Adipose tissue (tissue), 3 donors: ENCODE measurements around the gene DKKL1. TPM values are rescaled to one million over a fixed set of nuclear protein-coding genes. Genes with fewer than 3 reads are reported as not detected.
"Not testable (repeated sequence)": the region's sequence is repeated elsewhere in the genome, so short reads cannot be mapped to it uniquely, and the experiment has no call there.

Source experiments
- H3K27ac ChIP-seq: one replicate; pipeline ENCODE4 v1.5.1; 2013; ENCODE audit warnings: low read depth, low read length
- WGBS, 3 donors: extraction: QIAGEN DNeasy Blood & Tissue Kit; methylation state at CpG; one replicate each; pipeline ENCODE4 v1.1.7; 2013; 5-methylcytosine and 5-hydroxymethylcytosine counted together
- polyA plus RNA-seq, 3 donors: library from polyadenylated mRNA; stranded (reverse); fragments of 200-250 nt; gene quantifications; one replicate each; pipeline ENCODE4 v1.2.3, GENCODE V29; 2013
- donor health status: healthy with polysubstance abuse.
- donor health status: Bipolar disorder and iron deficiency.
- donor health status: healthy.

Gene DKKL1
- polyA plus RNA-seq, 3 donors: 0.21 to 0.61 TPM; not detected in 1

GRCh38 chr19:49355909-49356353 is 7.7 kb upstream of the DKKL1 start:
- no peak overlapping the region for H3K27ac ChIP-seq
- WGBS, 3 donors: 17 to 73% (median 28%) methylated on average over 12 of the region's 12 CpGs

GRCh38 chr19:49356382-49356781 is 7.3 kb upstream of the DKKL1 start:
- H3K27ac ChIP-seq: peak overlapping the region; percentile 54

GRCh38 chr19:49357186-49357585 is 6.5 kb upstream of the DKKL1 start:
- 78 to 86% (median 86%) methylated on average over 9 of the region's 9 CpGs for WGBS, 3 donors
- no peak overlapping the region for H3K27ac ChIP-seq

More at GRCh38 chr19:49356382-49356781, 7.3 kb upstream of the DKKL1 start:
- 45 to 78% (median 53%) methylated on average over 7 of the region's 7 CpGs for WGBS, 3 donors

- no peak overlapping the region for H3K27ac ChIP-seq
- WGBS, 3 donors: 67 to 76% (median 67%) methylated on average over 17 of the region's 17 CpGs
These were observed 3.5 kb upstream of the DKKL1 start for GRCh38 chr19:49359851-49360820.

- H3K27ac ChIP-seq: no peak overlapping the region
- 1 to 3% (median 3%) methylated on average over 27 of the region's 27 CpGs for WGBS, 3 donors
These were observed 2.1 kb upstream of the DKKL1 start for GRCh38 chr19:49361438-49362047.

GRCh38 chr19:49362048-49362928 is 1.4 kb upstream of the DKKL1 start, which contains the start of gene TEAD2:
Gene TEAD2 (minus strand): TSS chr19:49362416. CDS start chr19:49360075, 2,341 bp downstream.
- WGBS, 3 donors: 1 to 2% (median 1%) methylated on average over 51 to 52 of the region's 52 CpGs
- peak within 1 kb of the TSS; percentile 42 for H3K27ac ChIP-seq

GRCh38 chr19:49362929-49363267 is 779 bp upstream of the DKKL1 start:
- no peak overlapping the region for H3K27ac ChIP-seq
- 0 to 1% (median 0%) methylated on average over 14 of the region's 14 CpGs for WGBS, 3 donors

- WGBS, 3 donors: 67 to 73% (median 72%) methylated on average over 27 of the region's 27 CpGs
- no peak overlapping the region for H3K27ac ChIP-seq
These were observed 533 bp downstream of the DKKL1 start for GRCh38 chr19:49364083-49364737.

- H3K27ac ChIP-seq: no peak overlapping the region
These were observed 2.4 kb downstream of the DKKL1 start for GRCh38 chr19:49366110-49366509.

GRCh38 chr19:49368711-49369358 is 5.2 kb downstream of the DKKL1 start:
- no peak overlapping the region for H3K27ac ChIP-seq
- 83 to 97% (median 86%) methylated on average over 5 of the region's 5 CpGs for WGBS, 3 donors

GRCh38 chr19:49371184-49371583 is 7.5 kb downstream of the DKKL1 start:
- WGBS, 3 donors: 74 to 85% (median 74%) methylated on average over 3 of the region's 3 CpGs
- no peak overlapping the region for H3K27ac ChIP-seq

GRCh38 chr19:49373174-49373573 is 9.5 kb downstream of the DKKL1 start:
- 80 to 88% (median 86%) methylated on average over 3 of the region's 3 CpGs for WGBS, 3 donors
- H3K27ac ChIP-seq: not testable (repeated sequence)

GRCh38 chr19:49374665-49375434 is 11.2 kb downstream of the DKKL1 start:
- 84 to 92% (median 88%) methylated on average over 16 of the region's 16 CpGs for WGBS, 3 donors
- no peak overlapping the region for H3K27ac ChIP-seq

- H3K27ac ChIP-seq: no peak overlapping the region
- 61 to 75% (median 69%) methylated on average over 3 of the region's 3 CpGs for WGBS, 3 donors
These were observed 14.8 kb downstream of the DKKL1 start for GRCh38 chr19:49378512-49378911.

GRCh38 chr19:49380391-49380790 is 16.7 kb downstream of the DKKL1 start:
- 92 to 98% (median 95%) methylated on average over 3 of the region's 3 CpGs for WGBS, 3 donors
- H3K27ac ChIP-seq: no peak overlapping the region

- 91 to 94% (median 93%) methylated on average over 5 of the region's 5 CpGs for WGBS, 3 donors
- H3K27ac ChIP-seq: no peak overlapping the region
These were observed 19.0 kb downstream of the DKKL1 start for GRCh38 chr19:49382639-49383038.

GRCh38 chr19:49383599-49383998 is 19.9 kb downstream of the DKKL1 start:
- WGBS, 3 donors: 45 to 96% (median 56%) methylated on average over 1 of the region's 1 CpG
- no peak overlapping the region for H3K27ac ChIP-seq
